DMS153 treated with DMSO at 0.1 percent for 48 hours (cell line): ENCODE results near the gene ALDH8A1.

Experiments used
- DNase-seq: peaks from one replicate; lab custom pipeline; 2025; ENCODE audit not compliant: unreplicated experiment; lab: John Stamatoyannopoulos, UW

ALDH8A1 gene

GRCh38 chr6:134951494-134952263 lies 1.8 kb upstream of the ALDH8A1 start:
- DNase-seq, result no peak

GRCh38 chr6:134950482-134950881 lies 581 bp upstream of the ALDH8A1 start:
- DNase-seq, result no peak

GRCh38 chr6:134948691-134949090 lies 1.2 kb downstream of the ALDH8A1 start:
- DNase-seq, result no peak

GRCh38 chr6:134948142-134948541 lies 1.8 kb downstream of the ALDH8A1 start:
- DNase-seq, result no peak

GRCh38 chr6:134945045-134945444 lies 4.9 kb downstream of the ALDH8A1 start:
- DNase-seq, result no peak

GRCh38 chr6:134943522-134944111 lies 6.3 kb downstream of the ALDH8A1 start:
- no peak for DNase-seq

- DNase-seq, result no peak
Observed at GRCh38 chr6:134938896-134939295, 11.0 kb downstream of the ALDH8A1 start.

GRCh38 chr6:134937426-134937825 lies 12.5 kb downstream of the ALDH8A1 start:
- DNase-seq, result no peak

GRCh38 chr6:134936931-134937330 lies 13.0 kb downstream of the ALDH8A1 start:
- no peak for DNase-seq

GRCh38 chr6:134936476-134936875 lies 13.4 kb downstream of the ALDH8A1 start:
- no peak for DNase-seq

GRCh38 chr6:134934793-134935485 lies 15.0 kb downstream of the ALDH8A1 start:
- no peak for DNase-seq

GRCh38 chr6:134932535-134933470 lies 17.1 kb downstream of the ALDH8A1 start:
- DNase-seq, result no peak

- no peak for DNase-seq
Observed at GRCh38 chr6:134932098-134932497, 17.8 kb downstream of the ALDH8A1 start.

- no peak for DNase-seq
Observed at GRCh38 chr6:134930463-134930862, 19.4 kb downstream of the ALDH8A1 start.

- DNase-seq, result no peak
Observed at GRCh38 chr6:134928151-134928900, 21.6 kb downstream of the ALDH8A1 start.

- DNase-seq, result no peak
Observed at GRCh38 chr6:134925800-134926199, 24.1 kb downstream of the ALDH8A1 start.

GRCh38 chr6:134921721-134922261 lies 28.1 kb downstream of the ALDH8A1 start:
- no peak for DNase-seq

- DNase-seq, result no peak
Observed at GRCh38 chr6:134921276-134921675, 28.6 kb downstream of the ALDH8A1 start.

GRCh38 chr6:134920422-134920821 lies 29.5 kb downstream of the ALDH8A1 start:
- no peak for DNase-seq

GRCh38 chr6:134918418-134918961 lies 31.4 kb downstream of the ALDH8A1 start:
- no peak for DNase-seq
